OCI-LY1 (cell line): ENCODE data around the gene PSD2.

Source experiments
- H2AFZ ChIP-seq: fragments of 200-600 bp; sonication (generic), shearing (Covaris generic); 2 replicates; pipeline ENCODE4 v1.6.0; 2014; ENCODE audit warnings: antibody characterized with exemption, mild to moderate bottlenecking, low read length
- H3F3A ChIP-seq: fragments of 200-600 bp; sonication (generic), shearing (Covaris generic); 2 replicates; pipeline ENCODE4 v1.6.0; 2014; ENCODE audit warnings: mild to moderate bottlenecking, antibody characterized with exemption, low read length, moderate library complexity; ENCODE audit not compliant: insufficient read depth
- H3K27ac ChIP-seq: fragments of 200-600 bp; sonication (generic); 2 replicates; pipeline ENCODE4 v1.5.1; 2014; ENCODE audit warnings: low read length, mixed run types, mild to moderate bottlenecking, low read depth; ENCODE audit not compliant: poor library complexity, severe bottlenecking
- H3K27me3 ChIP-seq: fragments of 200-600 bp; sonication (generic); 2 replicates; pipeline ENCODE4 v1.6.0; 2014; ENCODE audit warnings: antibody characterized with exemption, mild to moderate bottlenecking, low read length, moderate library complexity; ENCODE audit not compliant: insufficient read depth
- H3K36me3 ChIP-seq: fragments of 200-600 bp; sonication (generic); 2 replicates; pipeline ENCODE4 v1.6.1; 2014; ENCODE audit warnings: mild to moderate bottlenecking, antibody characterized with exemption, low read length, moderate library complexity, mixed read lengths; ENCODE audit not compliant: insufficient read depth
- H3K4me1 ChIP-seq: fragments of 200-600 bp; sonication (generic); 2 replicates; pipeline ENCODE4 v1.5.1; 2014; ENCODE audit warnings: mild to moderate bottlenecking, low read length, moderate library complexity; ENCODE audit not compliant: insufficient read depth, severe bottlenecking
- H3K4me2 ChIP-seq: fragments of 200-600 bp; sonication (generic), shearing (Covaris generic); 2 replicates; pipeline ENCODE4 v1.6.1; 2014; ENCODE audit warnings: low read length
- H3K4me3 ChIP-seq: fragments of 200-600 bp; sonication (generic); 2 replicates; pipeline ENCODE4 v1.5.1; 2014; ENCODE audit warnings: low read length, low read depth, mild to moderate bottlenecking, mixed read lengths; ENCODE audit not compliant: poor library complexity, severe bottlenecking
- H3K79me2 ChIP-seq: fragments of 200-600 bp; shearing (Covaris generic); 2 replicates; pipeline ENCODE4 v1.6.1; 2016; ENCODE audit warnings: mixed run types, low read length, mixed read lengths; ENCODE audit not compliant: insufficient read depth
- H3K9ac ChIP-seq: fragments of 200-600 bp; sonication (generic), shearing (Covaris generic); 2 replicates; pipeline ENCODE4 v1.6.1; 2014; ENCODE audit warnings: mild to moderate bottlenecking, low read length, mixed read lengths
- H3K9me2 ChIP-seq: fragments of 200-600 bp; sonication (generic), shearing (Covaris generic); 2 replicates; pipeline ENCODE4 v1.6.1; 2014; ENCODE audit warnings: low read depth, mild to moderate bottlenecking, low read length, mixed read lengths
- H3K9me3 ChIP-seq: fragments of 200-600 bp; shearing (Covaris generic); 2 replicates; pipeline ENCODE4 v1.6.1; 2014; ENCODE audit warnings: low read length, mixed read lengths
- H4K20me1 ChIP-seq: fragments of 200-600 bp; sonication (generic), shearing (Covaris generic); 2 replicates; pipeline ENCODE4 v1.6.0; 2016; ENCODE audit warnings: mild to moderate bottlenecking, low read length; ENCODE audit not compliant: insufficient read depth
- CTCF ChIP-seq: fragments of 200-600 bp; sonication (generic), shearing (Covaris generic); IDR thresholded peaks from 2 replicates; pipeline ENCODE4 v1.5.1; 2017; ENCODE audit warnings: mild to moderate bottlenecking, antibody characterized with exemption, low read length, moderate library complexity, mixed read lengths
- EZH2 ChIP-seq: fragments of 200-600 bp; sonication (generic), shearing (Covaris generic); IDR thresholded peaks from 2 replicates; pipeline ENCODE4 v1.8.0; 2017; ENCODE audit warnings: borderline replicate concordance, mixed run types, mild to moderate bottlenecking, antibody characterized with exemption, low read length, moderate library complexity, mixed read lengths

The PSD2 gene

GRCh38 chr5:139814704-139815280, 19.2 kb downstream of the PSD2 start:
- Histone ChIP-seq H3K4me2 (no peak overlapping the region), H3F3A (no peaks in the 10 kb centered on the region), H3K36me3 (no peaks in the 10 kb centered on the region; the same call in 1 of the 2 replicates), H3K9me3 (0 out of 2 replicates have a peak, but pooled peaks cover 3% of the 10 kb centered on the region), H4K20me1 (no peaks in the 10 kb centered on the region), H3K9ac (no peak overlapping the region), H3K4me1 (no peaks in the 10 kb centered on the region), H3K79me2 (no peaks in the 10 kb centered on the region), H3K27me3 (peaks cover 6% of the 10 kb centered on the region; the same call in 1 of the 2 replicates), H3K27ac (no peak overlapping the region), H3K4me3 (no peak overlapping the region), H3K9me2 (no peaks in the 10 kb centered on the region), H2AFZ (no peak overlapping the region)
- TF ChIP-seq CTCF (no peak), EZH2 (no peak)

DNA sequence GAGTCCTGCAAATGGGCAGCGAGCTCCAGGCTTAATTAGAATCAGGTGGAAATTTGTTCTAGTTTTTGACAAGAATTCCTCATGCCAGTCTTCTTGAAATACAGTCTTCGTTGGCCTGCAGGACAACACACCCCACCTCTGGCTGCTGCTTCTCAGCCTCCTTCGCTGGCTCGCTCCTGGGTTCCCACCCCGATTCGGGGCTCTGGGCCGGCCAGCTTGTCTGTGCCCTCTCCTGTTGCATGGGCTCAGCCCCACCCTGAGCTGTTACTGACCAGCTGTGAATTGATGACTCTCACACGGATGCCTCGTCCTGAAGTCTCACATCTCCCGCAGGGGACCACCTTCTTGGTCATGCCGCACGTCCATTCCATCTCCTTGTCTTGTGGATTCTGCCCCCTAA, 21.0 kb downstream of the PSD2 start:
- Histone ChIP-seq H3K9me3 (0 out of 2 replicates have a peak, but pooled peaks cover 3% of the 10 kb centered on the region), H3K27me3 (peaks cover 6% of the 10 kb centered on the region; the same call in 1 of the 2 replicates), H4K20me1 (no peaks in the 10 kb centered on the region), H3K4me1 (no peaks in the 10 kb centered on the region), H3F3A (no peaks in the 10 kb centered on the region), H3K4me2 (no peak overlapping the region), H3K4me3 (no peak overlapping the region), H3K27ac (no peak overlapping the region), H3K9ac (no peak overlapping the region), H2AFZ (no peak overlapping the region), H3K9me2 (no peaks in the 10 kb centered on the region), H3K36me3 (no peaks in the 10 kb centered on the region; the same call in 1 of the 2 replicates), H3K79me2 (no peaks in the 10 kb centered on the region)
- TF ChIP-seq EZH2 (no peak), CTCF (no peak)

GRCh38 chr5:139817362-139817761, 21.8 kb downstream of the PSD2 start:
- Histone ChIP-seq H3K79me2 (no peaks in the 10 kb centered on the region), H2AFZ (no peak overlapping the region), H3K4me1 (no peaks in the 10 kb centered on the region), H3K27ac (no peak overlapping the region), H3K36me3 (no peaks in the 10 kb centered on the region; the same call in 1 of the 2 replicates), H4K20me1 (no peaks in the 10 kb centered on the region), H3F3A (no peaks in the 10 kb centered on the region), H3K9me2 (no peaks in the 10 kb centered on the region), H3K27me3 (peaks cover 6% of the 10 kb centered on the region; the same call in 1 of the 2 replicates), H3K9me3 (0 out of 2 replicates have a peak, but pooled peaks cover 3% of the 10 kb centered on the region), H3K9ac (no peak overlapping the region), H3K4me2 (no peak overlapping the region), H3K4me3 (no peak overlapping the region)
- TF ChIP-seq EZH2 (no peak), CTCF (no peak)
